Neural progenitor cell (in vitro differentiated cells): ENCODE measurements around the gene STAT5A. TPM values are rescaled to one million over a fixed set of nuclear protein-coding genes. Genes with fewer than 3 reads are reported as not detected.

Experiments
- DNase-seq: peaks from one replicate; pipeline ENCODE4 v3.0.0-alpha.2; 2016; ENCODE audit warnings: low spot score
- H2AFZ ChIP-seq: fragments of 200-600 bp; sonication (generic); replicated peaks from 2 replicates; pipeline ENCODE4 v1.6.1; 2016; ENCODE audit warnings: antibody characterized with exemption
- H3F3A ChIP-seq: fragments of 200-600 bp; sonication (generic); 2 replicates; pipeline ENCODE4 v1.6.1; 2016; ENCODE audit warnings: antibody characterized with exemption, low read depth
- H3K27ac ChIP-seq: fragments of 200-600 bp; sonication (generic); 2 replicates; pipeline ENCODE4 v1.5.1; 2016; ENCODE audit warnings: mild to moderate bottlenecking
- H3K27me3 ChIP-seq: fragments of 200-600 bp; sonication (generic); 2 replicates; pipeline ENCODE4 v1.6.1; 2016; ENCODE audit warnings: mild to moderate bottlenecking, moderate library complexity
- H3K36me3 ChIP-seq: fragments of 200-600 bp; sonication (generic); 2 replicates; pipeline ENCODE4 v1.5.1; 2016
- H3K4me1 ChIP-seq: fragments of 200-600 bp; sonication (generic); 2 replicates; pipeline ENCODE4 v1.6.1; 2016; ENCODE audit warnings: mixed run types
- H3K4me2 ChIP-seq: fragments of 200-600 bp; sonication (generic); 2 replicates; pipeline ENCODE4 v1.6.1; 2016
- H3K4me3 ChIP-seq: fragments of 200-600 bp; sonication (generic); 2 replicates; pipeline ENCODE4 v1.5.1; 2016
- H3K79me2 ChIP-seq: fragments of 200-600 bp; sonication (generic); 2 replicates; pipeline ENCODE4 v1.6.1; 2016; ENCODE audit warnings: low read depth
- H3K9ac ChIP-seq: fragments of 200-600 bp; sonication (generic); 2 replicates; pipeline ENCODE4 v1.6.1; 2016
- H3K9me3 ChIP-seq: fragments of 200-600 bp; sonication (generic); 2 replicates; pipeline ENCODE4 v1.5.1; 2016; ENCODE audit warnings: low read depth
- H4K20me1 ChIP-seq: fragments of 200-600 bp; sonication (generic); 2 replicates; pipeline ENCODE4 v1.6.1; 2016; ENCODE audit warnings: low read depth
- H3K27ac Mint-ChIP-seq: 3 replicates; pipeline ENCODE4 v1.8.0; 2021; ENCODE audit warnings: mixed read lengths
- H3K27me3 Mint-ChIP-seq: 2 replicates; pipeline ENCODE4 v1.8.0; 2022; ENCODE audit warnings: low read depth, mild to moderate bottlenecking, inconsistent platforms, moderate library complexity, mixed read lengths; ENCODE audit not compliant: insufficient read depth
- H3K36me3 Mint-ChIP-seq: 3 replicates; pipeline ENCODE4 v1.8.0; 2021; ENCODE audit warnings: mixed read lengths
- H3K4me1 Mint-ChIP-seq: 3 replicates; pipeline ENCODE4 v1.8.0; 2021; ENCODE audit warnings: mixed read lengths
- H3K4me3 Mint-ChIP-seq: 3 replicates; pipeline ENCODE4 v1.8.0; 2021; ENCODE audit warnings: mild to moderate bottlenecking, moderate library complexity, mixed read lengths
- H3K9me3 Mint-ChIP-seq: 3 replicates; pipeline ENCODE4 v1.8.0; 2020; ENCODE audit warnings: mixed read lengths
- EZH2 ChIP-seq: fragments of 200-600 bp; sonication (generic); IDR thresholded peaks from 2 replicates; pipeline ENCODE4 v1.6.1; 2017; ENCODE audit warnings: antibody characterized with exemption, mild to moderate bottlenecking, moderate library complexity
- EZH2phosphoT487 ChIP-seq: fragments of 200-600 bp; sonication (generic); IDR thresholded peaks from 2 replicates; pipeline ENCODE4 v1.6.1; 2017; ENCODE audit warnings: antibody characterized with exemption
- total RNA-seq: library from RNA; depleted of rRNA; stranded (reverse); fragments of >200 nt; gene quantifications from 2 replicates; pipeline ENCODE4 v1.2.3, GENCODE V29; 2015; ENCODE audit warnings: low replicate concordance
- TF ChIP-seq, protein P1 (sequence below): fragments of 200-600 bp; sonication (generic); IDR thresholded peaks from 2 replicates; pipeline ENCODE4 v1.5.1; 2017; ENCODE audit warnings: antibody characterized with exemption, mild to moderate bottlenecking

Gene STAT5A
- total RNA-seq, 1 donor from 2014 or later: 10.0 TPM

GRCh38 chr17:42338427-42338985 is 50.2 kb downstream of the STAT5A start:
- Histone ChIP-seq H3K36me3 (no peaks in the 10 kb centered on the region), H3K4me2 (no peak overlapping the region), H3K4me1 (no peaks in the 10 kb centered on the region), H3K27ac (no peak overlapping the region), H3K4me3 (no peak overlapping the region), H4K20me1 (no peaks in the 10 kb centered on the region), H3K79me2 (no peaks in the 10 kb centered on the region), H2AFZ (no peak overlapping the region), H3K9ac (no peak overlapping the region), H3F3A (peaks cover 8% of the 10 kb centered on the region), H3K9me3 (no peaks in the 10 kb centered on the region), H3K27me3 (no peaks in the 10 kb centered on the region)
- Mint-ChIP-seq H3K36me3 (peaks cover 15% of the 10 kb centered on the region), H3K9me3 (no peaks in the 10 kb centered on the region), H3K4me3 (no peak overlapping the region), H3K27ac (no peak overlapping the region), H3K27me3 (no peaks in the 10 kb centered on the region), H3K4me1 (peaks cover 5% of the 10 kb centered on the region)
- TF ChIP-seq, protein P1, sequence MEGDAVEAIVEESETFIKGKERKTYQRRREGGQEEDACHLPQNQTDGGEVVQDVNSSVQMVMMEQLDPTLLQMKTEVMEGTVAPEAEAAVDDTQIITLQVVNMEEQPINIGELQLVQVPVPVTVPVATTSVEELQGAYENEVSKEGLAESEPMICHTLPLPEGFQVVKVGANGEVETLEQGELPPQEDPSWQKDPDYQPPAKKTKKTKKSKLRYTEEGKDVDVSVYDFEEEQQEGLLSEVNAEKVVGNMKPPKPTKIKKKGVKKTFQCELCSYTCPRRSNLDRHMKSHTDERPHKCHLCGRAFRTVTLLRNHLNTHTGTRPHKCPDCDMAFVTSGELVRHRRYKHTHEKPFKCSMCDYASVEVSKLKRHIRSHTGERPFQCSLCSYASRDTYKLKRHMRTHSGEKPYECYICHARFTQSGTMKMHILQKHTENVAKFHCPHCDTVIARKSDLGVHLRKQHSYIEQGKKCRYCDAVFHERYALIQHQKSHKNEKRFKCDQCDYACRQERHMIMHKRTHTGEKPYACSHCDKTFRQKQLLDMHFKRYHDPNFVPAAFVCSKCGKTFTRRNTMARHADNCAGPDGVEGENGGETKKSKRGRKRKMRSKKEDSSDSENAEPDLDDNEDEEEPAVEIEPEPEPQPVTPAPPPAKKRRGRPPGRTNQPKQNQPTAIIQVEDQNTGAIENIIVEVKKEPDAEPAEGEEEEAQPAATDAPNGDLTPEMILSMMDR: no peak
- no peak for TF ChIP-seq EZH2
- no peak for TF ChIP-seq EZH2phosphoT487
- no peak for DNase-seq

DNA sequence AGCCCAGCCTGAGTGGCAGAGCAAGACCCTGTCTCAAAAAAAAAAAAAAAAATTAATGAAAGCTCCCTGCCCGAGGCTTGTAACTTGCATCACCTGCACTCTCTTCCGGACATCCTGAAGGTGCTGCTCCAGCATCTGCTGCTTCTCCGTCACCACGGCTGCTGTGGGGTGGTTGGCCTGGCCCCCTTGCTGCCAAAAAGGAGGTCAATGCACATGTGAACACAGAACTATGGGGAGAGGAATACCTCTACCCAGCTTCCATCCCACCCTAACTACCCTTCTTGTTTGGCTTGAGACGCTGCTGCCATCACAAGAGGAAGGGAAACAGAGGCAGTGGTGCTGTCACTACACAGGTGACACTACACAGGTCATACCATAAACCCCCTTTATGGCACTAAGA is 50.9 kb downstream of the STAT5A start:
- no peaks in the 10 kb centered on the region for H3K9me3 Mint-ChIP-seq
- H3K4me3 ChIP-seq: no peak overlapping the region
- TF ChIP-seq, protein P1: no peak
- no peak for TF ChIP-seq EZH2
- no peak for TF ChIP-seq EZH2phosphoT487
- H3K9ac ChIP-seq: no peak overlapping the region
- H3K79me2 ChIP-seq: no peaks in the 10 kb centered on the region
- H3K27ac Mint-ChIP-seq: no peak overlapping the region
- H3K4me2 ChIP-seq: no peak overlapping the region
- no peak overlapping the region for H3K27ac ChIP-seq
- no peaks in the 10 kb centered on the region for H4K20me1 ChIP-seq
- H3K4me1 ChIP-seq: no peaks in the 10 kb centered on the region
- no peaks in the 10 kb centered on the region for H3K27me3 ChIP-seq
- H2AFZ ChIP-seq: no peak overlapping the region
- H3K36me3 ChIP-seq: no peaks in the 10 kb centered on the region
- no peak overlapping the region for H3K4me3 Mint-ChIP-seq
- H3K9me3 ChIP-seq: no peaks in the 10 kb centered on the region
- no peaks in the 10 kb centered on the region for H3K27me3 Mint-ChIP-seq
- peaks cover 5% of the 10 kb centered on the region for H3K4me1 Mint-ChIP-seq
- H3F3A ChIP-seq: peaks cover 4% of the 10 kb centered on the region
- H3K36me3 Mint-ChIP-seq: peaks cover 15% of the 10 kb centered on the region
- DNase-seq: no peak

DNA sequence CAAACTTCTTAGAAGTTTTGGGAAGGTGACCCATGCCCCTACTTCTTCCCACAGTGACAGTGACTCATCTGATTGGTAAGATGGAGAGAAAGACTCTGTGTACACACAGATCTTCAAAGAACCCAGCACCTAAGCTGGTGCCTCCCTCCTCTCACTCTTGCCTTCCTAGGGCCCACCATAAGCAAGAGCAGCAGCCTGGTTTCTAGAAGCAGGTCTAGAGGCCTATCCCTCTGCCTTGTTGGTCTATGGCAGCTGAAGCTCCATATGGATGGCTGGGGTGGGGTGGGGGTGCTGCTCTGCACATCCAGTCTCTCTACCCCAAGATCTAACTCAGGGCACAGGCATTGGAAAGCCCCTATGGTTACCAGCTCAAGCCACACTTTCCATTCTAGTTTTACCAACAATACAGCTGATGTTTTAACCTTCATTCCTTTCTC is 52.4 kb downstream of the STAT5A start:
- H3F3A ChIP-seq: peaks cover 6% of the 10 kb centered on the region
- H3K4me1 ChIP-seq: peaks cover 5% of the 10 kb centered on the region
- H3K36me3 Mint-ChIP-seq: peaks cover 15% of the 10 kb centered on the region
- no peak overlapping the region for H3K4me3 ChIP-seq
- H3K79me2 ChIP-seq: no peaks in the 10 kb centered on the region
- H3K4me3 Mint-ChIP-seq: no peak overlapping the region
- peaks cover under 1% of the 10 kb centered on the region for H4K20me1 ChIP-seq
- no peak overlapping the region for H3K27ac ChIP-seq
- H2AFZ ChIP-seq: no peak overlapping the region
- H3K4me2 ChIP-seq: no peak overlapping the region
- no peaks in the 10 kb centered on the region for H3K9me3 Mint-ChIP-seq
- H3K9me3 ChIP-seq: no peaks in the 10 kb centered on the region
- H3K27ac Mint-ChIP-seq: no peak overlapping the region
- peaks cover 10% of the 10 kb centered on the region for H3K4me1 Mint-ChIP-seq
- H3K27me3 ChIP-seq: no peaks in the 10 kb centered on the region
- H3K27me3 Mint-ChIP-seq: no peaks in the 10 kb centered on the region
- TF ChIP-seq EZH2 (no peak), EZH2phosphoT487 (no peak)
- TF ChIP-seq, protein P1: no peak
- no peak overlapping the region for H3K9ac ChIP-seq
- DNase-seq: no peak
- H3K36me3 ChIP-seq: no peaks in the 10 kb centered on the region
